PFSK-1 (cell line): Measurements from ENCODE around the gene ARID4B.

Experiments
- POLR2AphosphoS5 ChIP-seq: IDR thresholded peaks from 2 replicates; pipeline ENCODE4 v1.6.1; 2012; ENCODE audit warnings: low read depth, mild to moderate bottlenecking, control low read depth, low read length, moderate library complexity
- SIN3A ChIP-seq: IDR thresholded peaks from 2 replicates; pipeline ENCODE4 v1.6.1; 2012; ENCODE audit warnings: mild to moderate bottlenecking, low read length, moderate library complexity, borderline replicate concordance; ENCODE audit not compliant: insufficient read depth
- TF ChIP-seq, protein P1 (sequence below), 2 experiments: IDR thresholded peaks; 2 replicates each; pipeline versions ENCODE4 v1.6.1 to v1.8.0; 2011 to 2012; ENCODE audit warnings: low read depth in 2 of 2, low read length in 2 of 2, control low read depth in 1 of 2, inconsistent platforms in 1 of 2, mild to moderate bottlenecking in 1 of 2, moderate library complexity in 1 of 2; ENCODE audit not compliant: insufficient read depth in 1 of 2

DNA sequence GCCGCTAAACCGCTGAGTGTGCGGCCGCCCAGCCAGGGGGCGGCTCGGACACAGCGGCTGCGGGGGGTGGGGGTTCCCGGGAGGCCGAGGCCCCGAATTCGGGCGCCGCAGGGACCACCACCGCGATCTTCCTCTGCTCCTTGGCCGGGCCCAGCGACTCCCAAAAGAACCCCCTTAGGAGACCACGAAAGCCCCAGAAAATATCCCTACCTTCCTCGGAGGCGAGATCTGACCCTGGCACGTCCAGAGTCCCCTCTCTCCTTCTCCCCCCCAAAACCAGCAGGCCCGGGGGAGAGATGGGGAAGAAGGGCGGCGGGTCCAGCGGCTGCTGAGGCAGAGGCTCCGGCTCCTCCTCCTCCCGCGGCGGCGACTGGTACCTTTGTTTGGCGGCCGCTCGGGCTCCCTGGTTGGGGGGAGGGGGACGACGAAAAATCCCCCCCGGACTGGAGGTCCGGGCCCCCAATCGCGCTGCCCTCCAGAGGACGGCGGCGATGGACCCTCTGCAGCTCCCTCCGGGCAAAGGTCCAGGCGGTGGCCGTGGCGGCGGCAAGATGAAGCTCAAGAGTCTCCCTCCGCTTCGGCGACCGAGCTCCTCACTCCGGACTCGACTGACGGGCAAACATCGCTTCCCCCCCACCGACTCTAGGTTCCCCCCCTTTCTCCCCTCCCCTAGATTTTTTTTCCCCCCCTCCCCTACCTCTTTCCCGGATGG is at the start of gene ARID4B:
- TF ChIP-seq, protein P1, sequence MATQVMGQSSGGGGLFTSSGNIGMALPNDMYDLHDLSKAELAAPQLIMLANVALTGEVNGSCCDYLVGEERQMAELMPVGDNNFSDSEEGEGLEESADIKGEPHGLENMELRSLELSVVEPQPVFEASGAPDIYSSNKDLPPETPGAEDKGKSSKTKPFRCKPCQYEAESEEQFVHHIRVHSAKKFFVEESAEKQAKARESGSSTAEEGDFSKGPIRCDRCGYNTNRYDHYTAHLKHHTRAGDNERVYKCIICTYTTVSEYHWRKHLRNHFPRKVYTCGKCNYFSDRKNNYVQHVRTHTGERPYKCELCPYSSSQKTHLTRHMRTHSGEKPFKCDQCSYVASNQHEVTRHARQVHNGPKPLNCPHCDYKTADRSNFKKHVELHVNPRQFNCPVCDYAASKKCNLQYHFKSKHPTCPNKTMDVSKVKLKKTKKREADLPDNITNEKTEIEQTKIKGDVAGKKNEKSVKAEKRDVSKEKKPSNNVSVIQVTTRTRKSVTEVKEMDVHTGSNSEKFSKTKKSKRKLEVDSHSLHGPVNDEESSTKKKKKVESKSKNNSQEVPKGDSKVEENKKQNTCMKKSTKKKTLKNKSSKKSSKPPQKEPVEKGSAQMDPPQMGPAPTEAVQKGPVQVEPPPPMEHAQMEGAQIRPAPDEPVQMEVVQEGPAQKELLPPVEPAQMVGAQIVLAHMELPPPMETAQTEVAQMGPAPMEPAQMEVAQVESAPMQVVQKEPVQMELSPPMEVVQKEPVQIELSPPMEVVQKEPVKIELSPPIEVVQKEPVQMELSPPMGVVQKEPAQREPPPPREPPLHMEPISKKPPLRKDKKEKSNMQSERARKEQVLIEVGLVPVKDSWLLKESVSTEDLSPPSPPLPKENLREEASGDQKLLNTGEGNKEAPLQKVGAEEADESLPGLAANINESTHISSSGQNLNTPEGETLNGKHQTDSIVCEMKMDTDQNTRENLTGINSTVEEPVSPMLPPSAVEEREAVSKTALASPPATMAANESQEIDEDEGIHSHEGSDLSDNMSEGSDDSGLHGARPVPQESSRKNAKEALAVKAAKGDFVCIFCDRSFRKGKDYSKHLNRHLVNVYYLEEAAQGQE (IDR thresholded peaks at IDR 0.05; ENCODE audit: insufficient read depth in 1 of 2, low read depth in 2 of 2, low read length in 2 of 2), result 0 out of 4 replicates have a peak, but pooled peaks of 1 of the 2 experiments have one; percentile 15
- TF ChIP-seq POLR2AphosphoS5 (no peak; the same call in 1 of the 2 replicates), SIN3A (no peak; the same call in 1 of the 2 replicates)
